Smooth muscle cell of bladder (primary cell): ENCODE measurements around the gene TTC23L. TPM values are rescaled to one million over a fixed set of nuclear protein-coding genes. Genes with fewer than 3 reads are reported as not detected.

Experiments used
- total RNA-seq: library from RNA; depleted of rRNA; stranded (reverse); fragments of >200 nt; gene quantifications from 2 replicates; pipeline ENCODE4 v1.2.3, GENCODE V29; 2014

Gene TTC23L, protein sequence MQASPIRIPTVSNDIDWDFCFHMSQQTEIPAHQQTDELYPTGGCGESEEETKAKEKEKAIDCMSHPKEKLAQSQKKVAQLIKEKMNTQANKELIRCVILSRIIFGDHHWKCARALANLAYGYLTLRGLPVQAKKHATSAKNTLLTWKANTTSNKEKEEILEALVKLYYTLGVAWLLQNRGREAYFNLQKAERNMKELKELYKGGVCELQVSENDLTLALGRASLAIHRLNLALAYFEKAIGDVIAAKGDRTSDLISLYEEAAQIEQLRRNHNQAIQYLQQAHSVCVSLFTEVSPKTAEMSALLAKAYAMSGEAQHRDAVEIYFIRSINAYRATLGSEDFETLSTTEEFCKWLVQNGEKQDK
- total RNA-seq, result 0.37 and 0.43 TPM in 2 replicates

DNA sequence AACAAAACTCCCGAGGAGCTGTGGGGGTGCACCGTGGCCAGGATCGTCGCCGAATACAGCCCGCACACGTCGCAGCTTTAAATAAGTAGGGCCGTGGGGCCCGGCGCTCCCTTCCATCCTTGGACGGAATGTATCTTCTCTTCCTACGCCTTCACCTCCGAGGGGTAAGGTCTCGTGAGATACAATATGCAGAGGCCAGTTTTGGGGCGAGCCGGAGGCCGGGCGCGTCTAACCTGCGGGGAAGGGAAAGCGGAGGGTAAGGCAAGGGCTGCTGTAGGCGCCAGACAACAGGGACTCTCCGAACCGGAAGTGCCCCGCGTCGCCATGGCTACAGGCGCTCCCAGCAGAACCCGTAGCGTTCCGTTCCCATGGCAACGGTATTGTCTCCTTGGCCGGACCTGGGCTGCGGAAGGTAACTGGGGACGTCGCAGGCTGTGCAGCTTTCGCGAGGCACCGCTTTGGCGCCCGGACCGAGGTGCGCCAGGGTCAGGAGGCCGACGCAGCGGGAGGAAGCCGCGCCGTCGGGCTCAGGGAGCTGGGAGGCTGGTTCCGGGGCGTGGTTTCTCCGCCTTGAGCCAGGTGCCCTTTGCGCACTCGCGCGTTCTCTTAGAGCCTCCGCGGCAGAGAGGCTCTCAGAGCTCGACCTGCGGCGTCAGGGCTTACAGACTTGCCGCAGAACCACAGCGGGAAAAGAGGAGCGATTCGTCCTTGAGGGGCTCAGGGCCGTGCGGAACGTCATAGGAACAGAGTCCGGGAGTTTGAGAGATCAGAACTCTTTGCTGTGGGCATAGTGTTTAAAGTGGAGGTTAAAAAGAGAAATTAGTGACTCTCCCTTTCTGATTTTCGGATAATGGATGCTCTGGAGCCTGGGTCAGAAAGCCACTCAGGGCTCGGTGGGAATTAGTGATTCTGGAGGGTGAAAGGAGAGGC, at the start of gene TTC23L:
TTC23L (plus strand) TSS at position 380 of the 930 bp plus-strand sequence. CDS start 1,508 bp downstream, outside the sequence.

DNA sequence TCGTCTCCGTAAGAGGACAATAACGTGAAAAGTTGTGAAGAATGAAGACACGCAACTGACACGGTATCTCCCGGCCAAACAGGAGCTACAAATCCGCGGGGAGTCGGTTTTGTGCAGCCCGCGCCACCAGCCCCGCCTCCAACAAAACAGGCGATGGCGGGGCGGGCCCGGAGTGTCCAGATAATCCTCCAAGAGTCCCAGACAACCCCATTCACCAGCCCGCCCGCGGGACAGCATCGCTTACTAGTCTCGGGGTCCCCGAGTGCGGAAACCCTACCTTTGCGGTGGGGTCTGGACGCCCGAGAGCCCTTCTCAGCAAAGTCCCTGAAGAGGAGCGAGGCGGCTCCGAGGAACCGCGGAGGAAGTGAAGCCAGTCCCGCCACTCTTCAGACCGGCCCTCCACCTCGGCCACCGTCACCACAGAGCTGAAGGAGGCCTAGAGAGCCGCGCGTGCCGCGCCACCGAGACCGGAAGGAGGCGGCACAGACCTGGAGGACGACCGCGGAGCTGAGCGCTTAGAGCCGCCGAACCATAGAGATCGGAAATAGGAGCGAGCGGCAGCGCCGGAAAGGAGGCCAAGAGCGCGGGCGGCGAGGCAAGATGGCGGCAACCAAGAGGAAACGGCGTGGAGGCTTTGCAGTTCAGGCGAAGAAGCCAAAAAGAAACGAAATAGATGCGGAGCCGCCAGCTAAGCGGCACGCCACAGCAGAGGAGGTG, 76.3 kb downstream of the TTC23L start, which contains the start of the genes BRIX1 and RAD1:
BRIX1 (plus strand) TSS at position 573 of the 717 bp plus-strand sequence; CDS start at position 601, 28 bp downstream.
RAD1 (minus strand) TSS at position 366 of the 717 bp plus-strand sequence. CDS start 612 bp downstream, outside the sequence.

DNA sequence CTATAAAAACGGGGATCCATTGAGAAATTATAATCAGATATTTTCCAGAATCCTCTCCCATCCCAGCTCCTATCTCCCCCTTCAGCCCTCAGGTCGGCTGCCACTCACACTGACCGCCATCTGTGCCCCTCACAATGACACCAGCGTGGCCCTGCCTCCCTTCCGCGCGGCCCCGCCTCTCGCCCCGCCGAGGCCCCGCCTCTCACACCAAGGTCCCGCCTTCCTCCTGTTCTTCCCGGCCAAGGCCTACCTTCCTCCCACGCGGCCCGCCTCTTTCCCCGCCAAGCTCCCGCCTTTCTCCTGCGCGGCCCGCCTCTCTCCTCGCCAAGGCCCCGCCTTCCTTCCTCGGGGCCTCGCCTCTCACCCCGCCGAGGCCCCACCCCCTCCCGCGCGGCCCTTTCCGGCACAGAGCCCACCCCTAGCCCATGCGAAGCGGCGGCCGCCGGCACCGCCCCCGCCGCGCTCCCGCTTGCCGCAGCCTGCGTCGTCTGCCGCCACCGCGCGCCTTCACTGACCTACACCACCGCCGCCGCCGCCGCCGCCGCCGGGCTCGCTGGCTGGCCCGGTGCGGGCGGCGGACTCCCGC, 90.3 kb downstream of the TTC23L start, which contains the start of gene DNAJC21:
DNAJC21 (plus strand) TSS at position 426 of the 586 bp plus-strand sequence. CDS start 261 bp downstream, outside the sequence.

Other genes with a start within 250 kb of the TTC23L start
- 131 and 132 TPM in 2 replicates for gene RAI14, start 182.8 kb upstream of the TTC23L start, total RNA-seq
- 62.4 and 64.1 TPM in 2 replicates for gene RAD1, start 76.3 kb downstream of the TTC23L start, total RNA-seq
- gene BRIX1, start 76.5 kb downstream of the TTC23L start, total RNA-seq, result 49.1 and 72.8 TPM in 2 replicates
- gene DNAJC21, start 90.4 kb downstream of the TTC23L start, total RNA-seq, result 43.0 and 59.1 TPM in 2 replicates
- not detected in 2 replicates for gene AGXT2, start 208.8 kb downstream of the TTC23L start, total RNA-seq